ENCODE data around the gene AP5S1. TPM values are rescaled to one million over a fixed set of nuclear protein-coding genes. Genes with fewer than 3 reads are reported as not detected.

The AP5S1 gene
- total RNA-seq, 1 experiment from 2014 or later: 18.3 TPM

- intact Hi-C loops (cut with micrococcal nuclease; ENCODE audit: unreplicated experiment): no loop called here
- Histone ChIP-seq H3K4me3 (no peak overlapping the region), H4K20me1 (ENCODE audit: insufficient read depth) (no peaks in the 10 kb centered on the region; the same call in 1 of the 2 replicates), H3F3A (ENCODE audit: insufficient read depth, low read depth) (peaks cover 26% of the 10 kb centered on the region), H3K4me2 (no peak overlapping the region), H3K9me3 (ENCODE audit: insufficient read depth, low read depth) (no peaks in the 10 kb centered on the region), H3K79me2 (ENCODE audit: low read depth) (no peaks in the 10 kb centered on the region), H3K27me3 (ENCODE audit: insufficient read depth, low read depth) (no peaks in the 10 kb centered on the region), H2AFZ (no peak overlapping the region), H3K36me3 (ENCODE audit: low read depth) (no peaks in the 10 kb centered on the region; the same call in 1 of the 2 replicates), H3K4me1 (replicated peaks; ENCODE audit: insufficient read depth) (peaks cover 18% of the 10 kb centered on the region), H3K27ac (0 out of 2 replicates have a peak overlapping the region, but pooled peaks have one; percentile 19), H3K9me2 (ENCODE audit: insufficient read depth) (no peaks in the 10 kb centered on the region)
- ChIA-PET CTCF (no interaction called here), POLR2A (ENCODE audit: unreplicated experiment) (interaction anchor here (0.7 kb wide), 1 partner anchor 31 kb away, joined by 3 read pairs; no protein-coding TSS in a partner anchor)
- no TSS peak for BruUV-seq (replicated peaks)
- no peak for DNase-seq
- TF ChIP-seq EZH2 (IDR thresholded peaks at IDR 0.05; ENCODE audit: low read depth) (no peak), CTCF (conservative IDR thresholded peaks at IDR 0.05) (no peak)
Measured at GRCh38 chr20:3874194-3874844, 54.0 kb downstream of the AP5S1 start.

- intact Hi-C loops (cut with micrococcal nuclease; ENCODE audit: unreplicated experiment): no loop called here
- ChIA-PET POLR2A (ENCODE audit: unreplicated experiment) (interaction anchor here (0.6 kb wide), 2 partner anchors 31 to 89 kb away, joined by 3 to 7 read pairs; partner anchors contain the start of gene CENPB), CTCF (no interaction called here)
- Histone ChIP-seq H4K20me1 (ENCODE audit: insufficient read depth) (no peaks in the 10 kb centered on the region; the same call in 1 of the 2 replicates), H3K27ac (no peak overlapping the region), H3K4me2 (no peak overlapping the region), H3K36me3 (ENCODE audit: low read depth) (no peaks in the 10 kb centered on the region; the same call in 1 of the 2 replicates), H3K9me3 (ENCODE audit: insufficient read depth, low read depth) (no peaks in the 10 kb centered on the region), H3K4me1 (replicated peaks; ENCODE audit: insufficient read depth) (peaks cover 18% of the 10 kb centered on the region), H3K4me3 (no peak overlapping the region), H3F3A (ENCODE audit: insufficient read depth, low read depth) (peaks cover 26% of the 10 kb centered on the region), H3K9me2 (ENCODE audit: insufficient read depth) (no peaks in the 10 kb centered on the region), H3K79me2 (ENCODE audit: low read depth) (no peaks in the 10 kb centered on the region), H2AFZ (no peak overlapping the region), H3K27me3 (ENCODE audit: insufficient read depth, low read depth) (no peaks in the 10 kb centered on the region)
- TF ChIP-seq EZH2 (IDR thresholded peaks at IDR 0.05; ENCODE audit: low read depth): no peak
- TF ChIP-seq CTCF (conservative IDR thresholded peaks at IDR 0.05): no peak
- BruUV-seq (replicated peaks): no TSS peak
- DNase-seq: no peak
Measured at GRCh38 chr20:3875378-3875974, 55.1 kb downstream of the AP5S1 start.

GRCh38 chr20:3876000-3876399 lies 55.7 kb downstream of the AP5S1 start:
- TF ChIP-seq EZH2 (IDR thresholded peaks at IDR 0.05; ENCODE audit: low read depth) (no peak), CTCF (conservative IDR thresholded peaks at IDR 0.05) (no peak)
- H3K27ac ChIP-seq: no peak overlapping the region
- H3K4me3 ChIP-seq: no peak overlapping the region
- no peak overlapping the region for H2AFZ ChIP-seq
- DNase-seq: no peak
- no peaks in the 10 kb centered on the region for H3K79me2 ChIP-seq (ENCODE audit: low read depth)
- peaks cover 13% of the 10 kb centered on the region for H3K4me1 ChIP-seq (replicated peaks; ENCODE audit: insufficient read depth)
- no peaks in the 10 kb centered on the region for H3K9me3 ChIP-seq (ENCODE audit: insufficient read depth, low read depth)
- H3K9me2 ChIP-seq (ENCODE audit: insufficient read depth): no peaks in the 10 kb centered on the region
- H3F3A ChIP-seq (ENCODE audit: insufficient read depth, low read depth): peaks cover 25% of the 10 kb centered on the region
- intact Hi-C loops (cut with micrococcal nuclease; ENCODE audit: unreplicated experiment): no loop called here
- H3K4me2 ChIP-seq: no peak overlapping the region
- no peaks in the 10 kb centered on the region for H3K27me3 ChIP-seq (ENCODE audit: insufficient read depth, low read depth)
- BruUV-seq (replicated peaks): no TSS peak
- H3K36me3 ChIP-seq (ENCODE audit: low read depth): no peaks in the 10 kb centered on the region; the same call in 1 of the 2 replicates
- POLR2A ChIA-PET (ENCODE audit: unreplicated experiment): no interaction called here
- CTCF ChIA-PET: no interaction called here
- no peaks in the 10 kb centered on the region; the same call in 1 of the 2 replicates for H4K20me1 ChIP-seq (ENCODE audit: insufficient read depth)

Data from PC-9 (cell line).